HEK293 (cell line): ENCODE data around the gene CDCA3.

Experiments used
- CTCF ChIA-PET: fragments of 350-600 bp; formaldehyde crosslinking; extraction: SDS; loops from one replicate; lab custom pipeline; 2021; ENCODE audit warnings: antibody characterized with exemption; lab: Yijun Ruan, JAX
- POLR2A ChIA-PET: fragments of 300-600 bp; formaldehyde crosslinking; extraction: SDS; loops from one replicate; lab custom pipeline; 2020; ENCODE audit warnings: antibody characterized with exemption, inconsistent platforms; lab: Yijun Ruan, JAX
- H3K27ac ChIP-seq: fragments of 200-500 bp; sonication (Bioruptor generic); 2 replicates; pipeline ENCODE4 v1.5.1; 2014; ENCODE audit warnings: low read depth, low read length, control low read depth, inconsistent platforms; ENCODE audit errors: extremely low read depth
- H3K36me3 ChIP-seq, 2 experiments: fragments of 200-500 bp in 1 of 2; sonication (Bioruptor generic) in 1 of 2; 1 replicate in 1 of 2; 2 replicates in 1 of 2; pipeline ENCODE4 v1.5.1; 2014 to 2017; ENCODE audit warnings: inconsistent platforms in 2 of 2, low read length in 2 of 2; ENCODE audit not compliant: control insufficient read depth in 2 of 2, insufficient read depth in 1 of 2
- H3K4me1 ChIP-seq: fragments of 200-500 bp; sonication (Bioruptor generic); 2 replicates; pipeline ENCODE4 v1.5.1; 2014; ENCODE audit warnings: mild to moderate bottlenecking, low read length, inconsistent platforms; ENCODE audit not compliant: control insufficient read depth, insufficient read depth
- H3K4me3 ChIP-seq: 2 replicates; pipeline ENCODE4 v1.5.1; 2011; ENCODE audit warnings: low read depth, mild to moderate bottlenecking, control low read depth, low read length, moderate library complexity
- H3K9me3 ChIP-seq: fragments of 200-500 bp; sonication (Bioruptor generic); 2 replicates; pipeline ENCODE4 v1.5.1; 2014; ENCODE audit warnings: low read depth, low read length, inconsistent platforms; ENCODE audit not compliant: control insufficient read depth, insufficient read depth
- HOXC10 ChIP-seq: sonication (generic); formaldehyde crosslinking; IDR thresholded peaks from 2 replicates; pipeline ENCODE4 v1.8.1; 2023; ENCODE audit warnings: mild to moderate bottlenecking, missing genetic modification reagents
- HOXD13 ChIP-seq: sonication (generic); formaldehyde crosslinking; IDR thresholded peaks from 2 replicates; pipeline ENCODE4 v1.8.0; 2022; ENCODE audit warnings: missing genetic modification reagents, borderline replicate concordance
- ZNF155 ChIP-seq: fragments of 450-650 bp; formaldehyde crosslinking; IDR thresholded peaks from 2 replicates; pipeline ENCODE4 v1.5.1; 2016; ENCODE audit warnings: missing biosample characterization, missing genetic modification characterization
- ZNF248 ChIP-seq: fragments of 450-650 bp; formaldehyde crosslinking; IDR thresholded peaks from 2 replicates; pipeline ENCODE4 v1.5.1; 2017; ENCODE audit warnings: missing biosample characterization, missing genetic modification characterization
- ZNF654 ChIP-seq: fragments of 450-650 bp; formaldehyde crosslinking; IDR thresholded peaks from 2 replicates; pipeline ENCODE4 v1.5.1; 2016; ENCODE audit warnings: low read depth, missing biosample characterization, missing genetic modification characterization
- ZNF837 ChIP-seq: fragments of 450-650 bp; formaldehyde crosslinking; IDR thresholded peaks from 2 replicates; pipeline ENCODE4 v1.5.1; 2016; ENCODE audit warnings: missing biosample characterization, missing genetic modification characterization
- ZNF843 ChIP-seq: fragments of 450-650 bp; formaldehyde crosslinking; IDR thresholded peaks from 2 replicates; pipeline ENCODE4 v1.5.1; 2016; ENCODE audit warnings: missing biosample characterization, missing genetic modification characterization
- TF ChIP-seq, protein P1 (sequence below): fragments of 450-650 bp; formaldehyde crosslinking; IDR thresholded peaks from 2 replicates; pipeline ENCODE4 v1.5.1; 2016; ENCODE audit warnings: missing biosample characterization, missing genetic modification characterization
- TF ChIP-seq, protein P2 (sequence below): fragments of 450-650 bp; formaldehyde crosslinking; IDR thresholded peaks from 2 replicates; pipeline ENCODE4 v1.5.1; 2016; ENCODE audit warnings: missing biosample characterization, missing genetic modification characterization, low read depth
- TF ChIP-seq, protein P3 (sequence below): fragments of 450-650 bp; formaldehyde crosslinking; IDR thresholded peaks from 2 replicates; pipeline ENCODE4 v1.5.1; 2016; ENCODE audit warnings: missing biosample characterization, missing genetic modification characterization, borderline replicate concordance
- TF ChIP-seq, protein P4 (sequence below): fragments of 450-650 bp; formaldehyde crosslinking; IDR thresholded peaks from 2 replicates; pipeline ENCODE4 v1.5.1; 2016; ENCODE audit warnings: missing biosample characterization, missing genetic modification characterization, low read depth
- TF ChIP-seq, protein P5 (sequence below): fragments of 450-650 bp; formaldehyde crosslinking; IDR thresholded peaks from 2 replicates; pipeline ENCODE4 v1.5.1; 2016; ENCODE audit warnings: missing biosample characterization, missing genetic modification characterization
- TF ChIP-seq, protein P6 (sequence below): fragments of 450-650 bp; formaldehyde crosslinking; IDR thresholded peaks from 2 replicates; pipeline ENCODE4 v1.5.1; 2016; ENCODE audit warnings: missing biosample characterization, missing genetic modification characterization

Gene CDCA3

DNA sequence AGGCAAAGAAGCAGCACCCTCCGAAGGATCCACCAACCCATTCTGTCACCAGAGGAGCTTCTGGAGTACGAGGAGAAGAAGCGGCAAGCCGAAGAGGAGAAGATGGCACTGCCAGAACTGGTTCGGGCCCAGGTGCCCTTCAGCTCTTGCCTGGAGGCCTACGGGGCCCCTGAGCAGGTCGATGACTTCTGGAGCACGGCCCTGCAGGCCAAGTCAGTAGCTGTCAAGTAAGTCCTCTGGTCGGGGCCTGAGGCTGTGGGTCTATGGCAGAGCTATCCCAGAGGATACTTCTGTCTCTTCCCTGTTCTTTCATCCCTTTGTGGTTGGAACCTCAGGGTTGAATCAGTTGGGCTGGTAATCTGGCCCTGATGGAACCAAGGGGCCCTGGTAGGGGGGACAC is 10.3 kb upstream of the CDCA3 start:
- ChIA-PET CTCF (interaction anchor here (0.5 to 1.3 kb wide), 3 partner anchors 8 to 210 kb away, joined by 4 to 9 read pairs (median 6); partner anchors contain the start of gene SPSB2), POLR2A (interaction anchor here (2.2 kb wide), 1 partner anchor 10 kb away, joined by 14 read pairs; the partner anchor contains the start of genes CDCA3 and USP5)
- no peak overlapping the region for H3K4me3 ChIP-seq
- peaks cover under 1% of the 10 kb centered on the region; the same call in 1 of the 2 replicates for H3K4me1 ChIP-seq
- H3K27ac ChIP-seq, result no peak overlapping the region
- no peaks in the 10 kb centered on the region for H3K9me3 ChIP-seq
- peaks cover 22 to 96% of the 10 kb centered on the region in 2 experiments for H3K36me3 ChIP-seq
- TF ChIP-seq HOXD13 (CRISPR knock-in tag) (no peak), HOXC10 (CRISPR knock-in tag) (no peak), ZNF248 (tag by site-specific recombination) (no peak), ZNF155 (tag by site-specific recombination) (no peak), ZNF843 (tag by site-specific recombination) (no peak), ZNF837 (tag by site-specific recombination) (no peak), ZNF654 (tag by site-specific recombination) (no peak)
- TF ChIP-seq, protein P1, sequence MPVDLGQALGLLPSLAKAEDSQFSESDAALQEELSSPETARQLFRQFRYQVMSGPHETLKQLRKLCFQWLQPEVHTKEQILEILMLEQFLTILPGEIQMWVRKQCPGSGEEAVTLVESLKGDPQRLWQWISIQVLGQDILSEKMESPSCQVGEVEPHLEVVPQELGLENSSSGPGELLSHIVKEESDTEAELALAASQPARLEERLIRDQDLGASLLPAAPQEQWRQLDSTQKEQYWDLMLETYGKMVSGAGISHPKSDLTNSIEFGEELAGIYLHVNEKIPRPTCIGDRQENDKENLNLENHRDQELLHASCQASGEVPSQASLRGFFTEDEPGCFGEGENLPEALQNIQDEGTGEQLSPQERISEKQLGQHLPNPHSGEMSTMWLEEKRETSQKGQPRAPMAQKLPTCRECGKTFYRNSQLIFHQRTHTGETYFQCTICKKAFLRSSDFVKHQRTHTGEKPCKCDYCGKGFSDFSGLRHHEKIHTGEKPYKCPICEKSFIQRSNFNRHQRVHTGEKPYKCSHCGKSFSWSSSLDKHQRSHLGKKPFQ (tag by site-specific recombination), result no peak
- TF ChIP-seq, protein P2, sequence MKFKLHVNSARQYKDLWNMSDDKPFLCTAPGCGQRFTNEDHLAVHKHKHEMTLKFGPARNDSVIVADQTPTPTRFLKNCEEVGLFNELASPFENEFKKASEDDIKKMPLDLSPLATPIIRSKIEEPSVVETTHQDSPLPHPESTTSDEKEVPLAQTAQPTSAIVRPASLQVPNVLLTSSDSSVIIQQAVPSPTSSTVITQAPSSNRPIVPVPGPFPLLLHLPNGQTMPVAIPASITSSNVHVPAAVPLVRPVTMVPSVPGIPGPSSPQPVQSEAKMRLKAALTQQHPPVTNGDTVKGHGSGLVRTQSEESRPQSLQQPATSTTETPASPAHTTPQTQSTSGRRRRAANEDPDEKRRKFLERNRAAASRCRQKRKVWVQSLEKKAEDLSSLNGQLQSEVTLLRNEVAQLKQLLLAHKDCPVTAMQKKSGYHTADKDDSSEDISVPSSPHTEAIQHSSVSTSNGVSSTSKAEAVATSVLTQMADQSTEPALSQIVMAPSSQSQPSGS (tag by site-specific recombination), result no peak
- TF ChIP-seq, protein P3, sequence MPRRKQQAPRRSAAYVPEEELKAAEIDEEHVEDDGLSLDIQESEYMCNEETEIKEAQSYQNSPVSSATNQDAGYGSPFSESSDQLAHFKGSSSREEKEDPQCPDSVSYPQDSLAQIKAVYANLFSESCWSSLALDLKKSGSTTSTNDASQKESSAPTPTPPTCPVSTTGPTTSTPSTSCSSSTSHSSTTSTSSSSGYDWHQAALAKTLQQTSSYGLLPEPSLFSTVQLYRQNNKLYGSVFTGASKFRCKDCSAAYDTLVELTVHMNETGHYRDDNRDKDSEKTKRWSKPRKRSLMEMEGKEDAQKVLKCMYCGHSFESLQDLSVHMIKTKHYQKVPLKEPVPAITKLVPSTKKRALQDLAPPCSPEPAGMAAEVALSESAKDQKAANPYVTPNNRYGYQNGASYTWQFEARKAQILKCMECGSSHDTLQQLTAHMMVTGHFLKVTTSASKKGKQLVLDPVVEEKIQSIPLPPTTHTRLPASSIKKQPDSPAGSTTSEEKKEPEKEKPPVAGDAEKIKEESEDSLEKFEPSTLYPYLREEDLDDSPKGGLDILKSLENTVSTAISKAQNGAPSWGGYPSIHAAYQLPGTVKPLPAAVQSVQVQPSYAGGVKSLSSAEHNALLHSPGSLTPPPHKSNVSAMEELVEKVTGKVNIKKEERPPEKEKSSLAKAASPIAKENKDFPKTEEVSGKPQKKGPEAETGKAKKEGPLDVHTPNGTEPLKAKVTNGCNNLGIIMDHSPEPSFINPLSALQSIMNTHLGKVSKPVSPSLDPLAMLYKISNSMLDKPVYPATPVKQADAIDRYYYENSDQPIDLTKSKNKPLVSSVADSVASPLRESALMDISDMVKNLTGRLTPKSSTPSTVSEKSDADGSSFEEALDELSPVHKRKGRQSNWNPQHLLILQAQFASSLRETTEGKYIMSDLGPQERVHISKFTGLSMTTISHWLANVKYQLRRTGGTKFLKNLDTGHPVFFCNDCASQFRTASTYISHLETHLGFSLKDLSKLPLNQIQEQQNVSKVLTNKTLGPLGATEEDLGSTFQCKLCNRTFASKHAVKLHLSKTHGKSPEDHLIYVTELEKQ (tag by site-specific recombination), result no peak
- TF ChIP-seq, protein P4, sequence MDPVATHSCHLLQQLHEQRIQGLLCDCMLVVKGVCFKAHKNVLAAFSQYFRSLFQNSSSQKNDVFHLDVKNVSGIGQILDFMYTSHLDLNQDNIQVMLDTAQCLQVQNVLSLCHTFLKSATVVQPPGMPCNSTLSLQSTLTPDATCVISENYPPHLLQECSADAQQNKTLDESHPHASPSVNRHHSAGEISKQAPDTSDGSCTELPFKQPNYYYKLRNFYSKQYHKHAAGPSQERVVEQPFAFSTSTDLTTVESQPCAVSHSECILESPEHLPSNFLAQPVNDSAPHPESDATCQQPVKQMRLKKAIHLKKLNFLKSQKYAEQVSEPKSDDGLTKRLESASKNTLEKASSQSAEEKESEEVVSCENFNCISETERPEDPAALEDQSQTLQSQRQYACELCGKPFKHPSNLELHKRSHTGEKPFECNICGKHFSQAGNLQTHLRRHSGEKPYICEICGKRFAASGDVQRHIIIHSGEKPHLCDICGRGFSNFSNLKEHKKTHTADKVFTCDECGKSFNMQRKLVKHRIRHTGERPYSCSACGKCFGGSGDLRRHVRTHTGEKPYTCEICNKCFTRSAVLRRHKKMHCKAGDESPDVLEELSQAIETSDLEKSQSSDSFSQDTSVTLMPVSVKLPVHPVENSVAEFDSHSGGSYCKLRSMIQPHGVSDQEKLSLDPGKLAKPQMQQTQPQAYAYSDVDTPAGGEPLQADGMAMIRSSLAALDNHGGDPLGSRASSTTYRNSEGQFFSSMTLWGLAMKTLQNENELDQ, result no peak
- TF ChIP-seq, protein P5, sequence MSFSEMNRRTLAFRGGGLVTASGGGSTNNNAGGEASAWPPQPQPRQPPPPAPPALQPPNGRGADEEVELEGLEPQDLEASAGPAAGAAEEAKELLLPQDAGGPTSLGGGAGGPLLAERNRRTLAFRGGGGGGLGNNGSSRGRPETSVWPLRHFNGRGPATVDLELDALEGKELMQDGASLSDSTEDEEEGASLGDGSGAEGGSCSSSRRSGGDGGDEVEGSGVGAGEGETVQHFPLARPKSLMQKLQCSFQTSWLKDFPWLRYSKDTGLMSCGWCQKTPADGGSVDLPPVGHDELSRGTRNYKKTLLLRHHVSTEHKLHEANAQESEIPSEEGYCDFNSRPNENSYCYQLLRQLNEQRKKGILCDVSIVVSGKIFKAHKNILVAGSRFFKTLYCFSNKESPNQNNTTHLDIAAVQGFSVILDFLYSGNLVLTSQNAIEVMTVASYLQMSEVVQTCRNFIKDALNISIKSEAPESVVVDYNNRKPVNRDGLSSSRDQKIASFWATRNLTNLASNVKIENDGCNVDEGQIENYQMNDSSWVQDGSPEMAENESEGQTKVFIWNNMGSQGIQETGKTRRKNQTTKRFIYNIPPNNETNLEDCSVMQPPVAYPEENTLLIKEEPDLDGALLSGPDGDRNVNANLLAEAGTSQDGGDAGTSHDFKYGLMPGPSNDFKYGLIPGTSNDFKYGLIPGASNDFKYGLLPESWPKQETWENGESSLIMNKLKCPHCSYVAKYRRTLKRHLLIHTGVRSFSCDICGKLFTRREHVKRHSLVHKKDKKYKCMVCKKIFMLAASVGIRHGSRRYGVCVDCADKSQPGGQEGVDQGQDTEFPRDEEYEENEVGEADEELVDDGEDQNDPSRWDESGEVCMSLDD (tag by site-specific recombination), result no peak
- TF ChIP-seq, protein P6, sequence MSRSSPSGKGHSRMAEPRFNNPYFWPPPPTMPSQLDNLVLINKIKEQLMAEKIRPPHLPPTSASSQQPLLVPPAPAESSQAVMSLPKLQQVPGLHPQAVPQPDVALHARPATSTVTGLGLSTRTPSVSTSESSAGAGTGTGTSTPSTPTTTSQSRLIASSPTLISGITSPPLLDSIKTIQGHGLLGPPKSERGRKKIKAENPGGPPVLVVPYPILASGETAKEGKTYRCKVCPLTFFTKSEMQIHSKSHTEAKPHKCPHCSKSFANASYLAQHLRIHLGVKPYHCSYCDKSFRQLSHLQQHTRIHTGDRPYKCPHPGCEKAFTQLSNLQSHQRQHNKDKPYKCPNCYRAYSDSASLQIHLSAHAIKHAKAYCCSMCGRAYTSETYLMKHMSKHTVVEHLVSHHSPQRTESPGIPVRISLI (tag by site-specific recombination), result no peak
